ENCODE results near the gene NAA35. TPM values are rescaled to one million over a fixed set of nuclear protein-coding genes. Genes with fewer than 3 reads are reported as not detected.

The NAA35 gene
- total and polyA plus RNA-seq, 2 of the 8 experiments (the other 6 are each of a cell fraction or from before 2014, with no cell fraction given): 12.9 to 35.2 TPM

DNA sequence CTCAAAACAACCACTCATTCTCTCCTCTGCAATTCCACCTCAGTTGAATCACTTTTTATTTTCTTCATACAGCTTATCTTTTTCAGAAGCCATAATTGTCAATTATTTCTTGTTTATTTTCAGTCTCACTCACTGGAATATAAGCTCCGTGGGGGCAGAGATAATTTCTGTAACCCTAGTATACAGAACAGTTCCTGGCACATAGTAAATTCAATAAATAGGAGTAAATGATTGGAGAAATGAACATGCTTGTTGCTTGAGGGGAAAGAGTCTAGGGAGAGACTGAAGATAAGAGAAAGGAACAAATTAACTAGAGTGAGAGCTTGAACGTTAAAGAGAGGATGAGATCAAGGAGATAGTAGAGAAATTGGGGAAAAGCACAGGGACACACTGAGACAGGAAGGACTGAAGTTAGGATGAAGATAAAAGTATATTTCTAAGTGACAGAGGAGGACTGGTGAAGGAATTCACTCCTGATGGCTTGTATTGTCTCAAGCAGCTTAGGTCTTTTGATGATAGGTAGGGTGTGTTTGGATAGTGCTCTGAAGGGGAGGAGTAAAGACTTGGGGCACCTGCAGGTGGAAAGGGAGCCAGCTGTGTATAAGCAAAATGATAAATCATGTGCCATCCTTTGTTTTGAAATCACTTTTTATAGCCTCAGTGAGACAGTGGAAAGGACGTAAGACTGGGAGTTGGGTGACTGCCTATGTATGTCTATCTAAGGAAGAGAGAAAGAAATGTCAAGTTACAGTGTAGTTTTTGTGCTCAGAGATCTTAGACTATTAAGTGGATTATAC, 2.2 kb downstream of the NAA35 start (continued):
- TF ChIP-seq, protein P1, sequence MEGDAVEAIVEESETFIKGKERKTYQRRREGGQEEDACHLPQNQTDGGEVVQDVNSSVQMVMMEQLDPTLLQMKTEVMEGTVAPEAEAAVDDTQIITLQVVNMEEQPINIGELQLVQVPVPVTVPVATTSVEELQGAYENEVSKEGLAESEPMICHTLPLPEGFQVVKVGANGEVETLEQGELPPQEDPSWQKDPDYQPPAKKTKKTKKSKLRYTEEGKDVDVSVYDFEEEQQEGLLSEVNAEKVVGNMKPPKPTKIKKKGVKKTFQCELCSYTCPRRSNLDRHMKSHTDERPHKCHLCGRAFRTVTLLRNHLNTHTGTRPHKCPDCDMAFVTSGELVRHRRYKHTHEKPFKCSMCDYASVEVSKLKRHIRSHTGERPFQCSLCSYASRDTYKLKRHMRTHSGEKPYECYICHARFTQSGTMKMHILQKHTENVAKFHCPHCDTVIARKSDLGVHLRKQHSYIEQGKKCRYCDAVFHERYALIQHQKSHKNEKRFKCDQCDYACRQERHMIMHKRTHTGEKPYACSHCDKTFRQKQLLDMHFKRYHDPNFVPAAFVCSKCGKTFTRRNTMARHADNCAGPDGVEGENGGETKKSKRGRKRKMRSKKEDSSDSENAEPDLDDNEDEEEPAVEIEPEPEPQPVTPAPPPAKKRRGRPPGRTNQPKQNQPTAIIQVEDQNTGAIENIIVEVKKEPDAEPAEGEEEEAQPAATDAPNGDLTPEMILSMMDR (IDR thresholded peaks at IDR 0.05; ENCODE audit: control extremely low read depth in 1 of 3, insufficient read depth in 1 of 3, low read depth in 1 of 3, low read length in 3 of 3): no peak
- TF ChIP-seq NANOG (IDR thresholded peaks at IDR 0.05; ENCODE audit: insufficient read depth, low read depth, low read length, poor library complexity, severe bottlenecking) (no peak), JUN (IDR thresholded peaks at IDR 0.05; ENCODE audit: low read depth, low read length) (no peak)
